ENCODE data around the gene RCBTB2.

Gene RCBTB2

DNA sequence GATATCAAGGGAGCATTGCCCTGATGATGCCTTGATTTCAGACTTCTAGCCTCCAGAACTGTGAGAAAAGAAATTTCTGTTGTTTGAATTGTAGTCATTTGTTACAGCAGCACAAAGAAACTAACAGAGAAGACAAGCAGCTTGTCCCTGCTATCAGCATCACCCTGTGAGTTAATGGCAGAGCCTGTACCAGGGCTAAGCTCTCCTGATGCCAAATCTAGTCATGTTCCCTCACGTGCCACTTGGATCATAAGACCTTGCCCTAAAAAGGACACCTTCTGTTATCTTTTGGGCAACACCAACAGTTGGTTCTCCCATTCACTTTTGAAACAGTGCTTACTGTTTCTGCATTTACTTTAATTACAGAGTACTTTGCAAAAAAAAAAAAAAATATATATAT is 14.8 kb downstream of the RCBTB2 start:
- TF ChIP-seq CREB1 (IDR thresholded peaks at IDR 0.05; ENCODE audit: low read depth) (no peak), ZBTB7A (IDR thresholded peaks at IDR 0.05; ENCODE audit: low read depth) (no peak), EGR1 (IDR thresholded peaks at IDR 0.05) (no peak)

DNA sequence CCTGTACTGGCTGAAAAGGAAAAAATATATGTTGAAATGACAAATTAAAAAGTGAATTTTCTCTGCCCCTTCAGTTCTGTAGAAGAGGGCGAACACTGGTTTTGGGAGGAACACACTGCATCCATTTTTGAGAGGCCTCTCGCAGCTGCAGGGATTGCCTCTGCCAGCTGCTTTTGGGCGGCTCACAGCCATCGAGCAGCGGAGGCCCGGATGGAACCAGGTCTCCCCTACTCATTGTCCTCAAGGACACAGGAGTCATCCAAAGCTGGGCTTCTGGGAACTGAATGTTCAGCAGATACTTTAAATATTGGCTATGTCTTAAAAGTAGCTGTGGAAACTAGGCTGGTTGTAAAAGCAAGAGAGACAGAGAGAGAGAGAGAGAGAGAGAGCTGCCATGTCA is 17.1 kb downstream of the RCBTB2 start:
- TF ChIP-seq, protein P1, sequence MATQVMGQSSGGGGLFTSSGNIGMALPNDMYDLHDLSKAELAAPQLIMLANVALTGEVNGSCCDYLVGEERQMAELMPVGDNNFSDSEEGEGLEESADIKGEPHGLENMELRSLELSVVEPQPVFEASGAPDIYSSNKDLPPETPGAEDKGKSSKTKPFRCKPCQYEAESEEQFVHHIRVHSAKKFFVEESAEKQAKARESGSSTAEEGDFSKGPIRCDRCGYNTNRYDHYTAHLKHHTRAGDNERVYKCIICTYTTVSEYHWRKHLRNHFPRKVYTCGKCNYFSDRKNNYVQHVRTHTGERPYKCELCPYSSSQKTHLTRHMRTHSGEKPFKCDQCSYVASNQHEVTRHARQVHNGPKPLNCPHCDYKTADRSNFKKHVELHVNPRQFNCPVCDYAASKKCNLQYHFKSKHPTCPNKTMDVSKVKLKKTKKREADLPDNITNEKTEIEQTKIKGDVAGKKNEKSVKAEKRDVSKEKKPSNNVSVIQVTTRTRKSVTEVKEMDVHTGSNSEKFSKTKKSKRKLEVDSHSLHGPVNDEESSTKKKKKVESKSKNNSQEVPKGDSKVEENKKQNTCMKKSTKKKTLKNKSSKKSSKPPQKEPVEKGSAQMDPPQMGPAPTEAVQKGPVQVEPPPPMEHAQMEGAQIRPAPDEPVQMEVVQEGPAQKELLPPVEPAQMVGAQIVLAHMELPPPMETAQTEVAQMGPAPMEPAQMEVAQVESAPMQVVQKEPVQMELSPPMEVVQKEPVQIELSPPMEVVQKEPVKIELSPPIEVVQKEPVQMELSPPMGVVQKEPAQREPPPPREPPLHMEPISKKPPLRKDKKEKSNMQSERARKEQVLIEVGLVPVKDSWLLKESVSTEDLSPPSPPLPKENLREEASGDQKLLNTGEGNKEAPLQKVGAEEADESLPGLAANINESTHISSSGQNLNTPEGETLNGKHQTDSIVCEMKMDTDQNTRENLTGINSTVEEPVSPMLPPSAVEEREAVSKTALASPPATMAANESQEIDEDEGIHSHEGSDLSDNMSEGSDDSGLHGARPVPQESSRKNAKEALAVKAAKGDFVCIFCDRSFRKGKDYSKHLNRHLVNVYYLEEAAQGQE (IDR thresholded peaks at IDR 0.05; ENCODE audit: low read depth): no peak
- TF ChIP-seq, protein P2, sequence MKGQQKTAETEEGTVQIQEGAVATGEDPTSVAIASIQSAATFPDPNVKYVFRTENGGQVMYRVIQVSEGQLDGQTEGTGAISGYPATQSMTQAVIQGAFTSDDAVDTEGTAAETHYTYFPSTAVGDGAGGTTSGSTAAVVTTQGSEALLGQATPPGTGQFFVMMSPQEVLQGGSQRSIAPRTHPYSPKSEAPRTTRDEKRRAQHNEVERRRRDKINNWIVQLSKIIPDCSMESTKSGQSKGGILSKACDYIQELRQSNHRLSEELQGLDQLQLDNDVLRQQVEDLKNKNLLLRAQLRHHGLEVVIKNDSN (IDR thresholded peaks at IDR 0.05): no peak
- TF ChIP-seq TEAD4 (IDR thresholded peaks at IDR 0.05): no peak
- no peak for TF ChIP-seq EP300 (IDR thresholded peaks at IDR 0.05; ENCODE audit: borderline replicate concordance)

DNA sequence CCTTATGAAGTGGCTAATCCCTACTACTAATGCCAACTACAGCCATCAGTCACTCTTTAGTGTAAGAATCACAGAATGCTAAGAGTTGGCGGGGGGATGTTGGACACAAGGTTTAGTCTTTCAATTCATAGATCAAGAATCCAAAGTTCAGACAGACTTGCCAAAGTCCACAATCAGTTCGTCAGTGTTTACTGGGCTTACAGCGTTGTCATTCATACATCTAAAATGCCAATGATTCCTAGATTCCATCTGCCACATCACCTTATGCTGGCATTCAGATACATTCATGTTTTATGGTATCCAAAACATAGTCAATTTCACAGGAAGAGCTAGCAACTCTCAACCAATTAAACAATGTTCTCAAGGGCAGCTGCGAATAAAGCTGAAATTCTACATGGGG is 18.1 kb downstream of the RCBTB2 start:
- TF ChIP-seq EGR1 (IDR thresholded peaks at IDR 0.05) (no peak), NFIC (IDR thresholded peaks at IDR 0.05) (no peak), RAD21 (IDR thresholded peaks at IDR 0.05; ENCODE audit: low read depth) (no peak), FOXM1 (IDR thresholded peaks at IDR 0.05; ENCODE audit: borderline replicate concordance, low read depth) (no peak), TEAD4 (IDR thresholded peaks at IDR 0.05) (no peak), TAF1 (IDR thresholded peaks at IDR 0.05; ENCODE audit: low read depth) (no peak), YY1 (IDR thresholded peaks at IDR 0.05; ENCODE audit: low read depth) (no peak), CREB1 (IDR thresholded peaks at IDR 0.05; ENCODE audit: low read depth) (no peak), CEBPB (IDR thresholded peaks at IDR 0.05) (no peak), ZBTB7A (IDR thresholded peaks at IDR 0.05; ENCODE audit: low read depth) (no peak), TCF12 (IDR thresholded peaks at IDR 0.05; ENCODE audit: low read depth) (no peak), EP300 (IDR thresholded peaks at IDR 0.05; ENCODE audit: borderline replicate concordance) (no peak)
- TF ChIP-seq, protein P3, sequence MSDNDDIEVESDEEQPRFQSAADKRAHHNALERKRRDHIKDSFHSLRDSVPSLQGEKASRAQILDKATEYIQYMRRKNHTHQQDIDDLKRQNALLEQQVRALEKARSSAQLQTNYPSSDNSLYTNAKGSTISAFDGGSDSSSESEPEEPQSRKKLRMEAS (IDR thresholded peaks at IDR 0.05): no peak
- TF ChIP-seq, protein P1 (IDR thresholded peaks at IDR 0.05; ENCODE audit: low read depth): no peak
- TF ChIP-seq, protein P2 (IDR thresholded peaks at IDR 0.05): no peak

DNA sequence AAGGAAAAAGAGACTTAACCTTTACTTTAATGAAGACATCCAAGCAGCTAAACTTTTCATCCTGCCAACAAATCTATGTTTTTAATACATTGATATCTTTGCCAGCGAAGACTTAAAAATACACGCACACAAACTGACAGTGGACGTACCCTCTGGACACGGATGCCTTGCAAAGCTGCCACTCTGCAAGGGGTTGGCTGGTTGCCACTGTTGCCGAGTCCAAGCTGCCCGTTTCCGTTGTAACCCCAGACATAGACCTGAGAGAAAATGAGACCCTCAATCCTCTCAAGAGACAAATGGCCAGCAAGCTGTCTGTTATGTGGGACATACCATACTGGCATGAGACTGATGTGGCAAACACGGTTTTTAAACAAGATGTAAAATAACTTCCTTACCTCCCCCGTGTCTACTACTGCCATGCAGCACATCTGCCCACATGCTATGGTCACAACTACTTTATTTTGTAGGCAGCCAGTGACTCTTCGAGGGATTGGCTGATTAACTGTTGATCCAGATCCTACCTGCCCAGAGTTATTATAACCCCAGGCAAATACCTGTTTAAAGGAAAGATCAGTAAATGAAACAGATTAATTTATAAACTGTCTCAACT is 21.2 kb downstream of the RCBTB2 start:
- TF ChIP-seq CREB1 (IDR thresholded peaks at IDR 0.05; ENCODE audit: low read depth): no peak
- no peak for TF ChIP-seq RAD21 (IDR thresholded peaks at IDR 0.05; ENCODE audit: low read depth)
- TF ChIP-seq TAF1 (IDR thresholded peaks at IDR 0.05; ENCODE audit: low read depth): no peak
- TF ChIP-seq FOXM1 (IDR thresholded peaks at IDR 0.05; ENCODE audit: borderline replicate concordance, low read depth): no peak
- no peak for TF ChIP-seq TEAD4 (IDR thresholded peaks at IDR 0.05)
- no peak for TF ChIP-seq CEBPB (IDR thresholded peaks at IDR 0.05)
- no peak for TF ChIP-seq TCF12 (IDR thresholded peaks at IDR 0.05; ENCODE audit: low read depth)
- TF ChIP-seq, protein P2 (IDR thresholded peaks at IDR 0.05): no peak

DNA sequence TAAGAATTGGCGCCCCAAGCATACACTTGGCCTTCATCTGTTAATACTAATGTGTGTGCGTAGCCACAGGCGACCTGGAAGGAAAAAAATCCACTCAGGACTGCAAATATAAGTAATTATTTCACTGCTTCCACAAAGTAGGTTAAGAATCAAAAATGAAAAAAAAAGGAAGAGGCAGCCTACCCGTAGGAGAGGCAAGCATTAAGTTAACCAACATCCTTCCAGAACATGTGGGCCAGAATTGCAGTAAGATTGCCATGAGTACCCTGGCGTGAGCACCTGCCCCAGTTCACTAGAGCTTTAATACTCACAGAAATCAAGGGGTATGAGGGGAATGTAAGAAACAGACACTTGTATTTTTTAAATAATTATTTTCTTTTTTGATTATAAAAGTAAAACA is 22.2 kb downstream of the RCBTB2 start:
- TF ChIP-seq, protein P1 (IDR thresholded peaks at IDR 0.05; ENCODE audit: low read depth): no peak
- TF ChIP-seq EGR1 (IDR thresholded peaks at IDR 0.05) (no peak), NFIC (IDR thresholded peaks at IDR 0.05) (no peak), FOXM1 (IDR thresholded peaks at IDR 0.05; ENCODE audit: borderline replicate concordance, low read depth) (no peak), YY1 (IDR thresholded peaks at IDR 0.05; ENCODE audit: low read depth) (no peak), ZBTB7A (IDR thresholded peaks at IDR 0.05; ENCODE audit: low read depth) (no peak), EP300 (IDR thresholded peaks at IDR 0.05; ENCODE audit: borderline replicate concordance) (no peak), CREB1 (IDR thresholded peaks at IDR 0.05; ENCODE audit: low read depth) (no peak), TCF12 (IDR thresholded peaks at IDR 0.05; ENCODE audit: low read depth) (no peak), RAD21 (IDR thresholded peaks at IDR 0.05; ENCODE audit: low read depth) (no peak), TEAD4 (IDR thresholded peaks at IDR 0.05) (no peak), CEBPB (IDR thresholded peaks at IDR 0.05) (no peak), TAF1 (IDR thresholded peaks at IDR 0.05; ENCODE audit: low read depth) (no peak)
- TF ChIP-seq, protein P3 (IDR thresholded peaks at IDR 0.05): no peak
- TF ChIP-seq, protein P2 (IDR thresholded peaks at IDR 0.05): no peak

Measured in Ishikawa (cell line).